ENCODE measurements around the gene ARF6. TPM values are rescaled to one million over a fixed set of nuclear protein-coding genes. Genes with fewer than 3 reads are reported as not detected.

Gene ARF6
- total RNA-seq, 1 experiment from 2014 or later: 58.8 TPM

GRCh38 chr14:49923442-49923841, 30.6 kb downstream of the ARF6 start:
- H3K36me3 ChIP-seq (ENCODE audit: control insufficient read depth, insufficient read depth, low read length): no peaks in the 10 kb centered on the region
- DNase-seq: no peak
- BruUV-seq (replicated peaks): no TSS peak
- peaks cover 15% of the 10 kb centered on the region for H3K4me1 ChIP-seq
- no peaks in the 10 kb centered on the region for H3K27me3 Mint-ChIP-seq (ENCODE audit: insufficient read depth, unreplicated experiment)
- no peak overlapping the region for H3K4me3 Mint-ChIP-seq (ENCODE audit: unreplicated experiment)
- intact Hi-C loops (cut with micrococcal nuclease; ENCODE audit: unreplicated experiment): no loop called here
- CTCF ChIA-PET: no interaction called here
- H3K9me3 Mint-ChIP-seq (ENCODE audit: unreplicated experiment): peaks cover 8% of the 10 kb centered on the region
- H3K9me3 ChIP-seq: no peaks in the 10 kb centered on the region
- no peak overlapping the region for H3K4me3 ChIP-seq (ENCODE audit: low read depth, low read length)
- H3K27me3 ChIP-seq (replicated peaks; ENCODE audit: control insufficient read depth, insufficient read depth, low read length): no peaks in the 10 kb centered on the region
- peaks cover 15% of the 10 kb centered on the region for H3K4me1 Mint-ChIP-seq (ENCODE audit: low read depth, unreplicated experiment)
- no peaks in the 10 kb centered on the region for H3K36me3 Mint-ChIP-seq (ENCODE audit: insufficient read depth, unreplicated experiment)
- no peak for TF ChIP-seq CTCF (IDR thresholded peaks at IDR 0.05; ENCODE audit: insufficient read depth in 1 of 2, low read depth in 1 of 2, low read length in 1 of 2, severe bottlenecking in 1 of 2, unreplicated experiment in 1 of 2)
- H3K27ac Mint-ChIP-seq (ENCODE audit: unreplicated experiment): no peak overlapping the region
- POLR2A ChIA-PET: no interaction called here

GRCh38 chr14:49923881-49924280, 31.0 kb downstream of the ARF6 start:
- TF ChIP-seq CTCF (IDR thresholded peaks at IDR 0.05; ENCODE audit: insufficient read depth in 1 of 2, low read depth in 1 of 2, low read length in 1 of 2, severe bottlenecking in 1 of 2, unreplicated experiment in 1 of 2): no peak
- Mint-ChIP-seq H3K36me3 (ENCODE audit: insufficient read depth, unreplicated experiment) (no peaks in the 10 kb centered on the region), H3K9me3 (ENCODE audit: unreplicated experiment) (peaks cover 4% of the 10 kb centered on the region), H3K27me3 (ENCODE audit: insufficient read depth, unreplicated experiment) (no peaks in the 10 kb centered on the region), H3K27ac (ENCODE audit: unreplicated experiment) (no peak overlapping the region), H3K4me3 (ENCODE audit: unreplicated experiment) (no peak overlapping the region), H3K4me1 (ENCODE audit: low read depth, unreplicated experiment) (peaks cover 11% of the 10 kb centered on the region)
- H3K4me1 ChIP-seq: peaks cover 11% of the 10 kb centered on the region
- no peak for DNase-seq
- POLR2A ChIA-PET: no interaction called here
- no peak overlapping the region for H3K4me3 ChIP-seq (ENCODE audit: low read depth, low read length)
- H3K36me3 ChIP-seq (ENCODE audit: control insufficient read depth, insufficient read depth, low read length): no peaks in the 10 kb centered on the region
- BruUV-seq (replicated peaks): no TSS peak
- CTCF ChIA-PET: no interaction called here
- H3K9me3 ChIP-seq: no peaks in the 10 kb centered on the region
- intact Hi-C loops (cut with micrococcal nuclease; ENCODE audit: unreplicated experiment): no loop called here
- H3K27me3 ChIP-seq (replicated peaks; ENCODE audit: control insufficient read depth, insufficient read depth, low read length): no peaks in the 10 kb centered on the region

- H3K4me3 ChIP-seq (ENCODE audit: low read depth, low read length): no peak overlapping the region
- Mint-ChIP-seq H3K27ac (ENCODE audit: unreplicated experiment) (no peak overlapping the region), H3K27me3 (ENCODE audit: insufficient read depth, unreplicated experiment) (no peaks in the 10 kb centered on the region), H3K36me3 (ENCODE audit: insufficient read depth, unreplicated experiment) (no peaks in the 10 kb centered on the region), H3K4me1 (ENCODE audit: low read depth, unreplicated experiment) (peaks cover 5% of the 10 kb centered on the region), H3K9me3 (ENCODE audit: unreplicated experiment) (no peaks in the 10 kb centered on the region), H3K4me3 (ENCODE audit: unreplicated experiment) (no peak overlapping the region)
- POLR2A ChIA-PET: no interaction called here
- no peaks in the 10 kb centered on the region for H3K36me3 ChIP-seq (ENCODE audit: control insufficient read depth, insufficient read depth, low read length)
- no TSS peak for BruUV-seq (replicated peaks)
- no peaks in the 10 kb centered on the region for H3K27me3 ChIP-seq (replicated peaks; ENCODE audit: control insufficient read depth, insufficient read depth, low read length)
- CTCF ChIA-PET: no interaction called here
- no peaks in the 10 kb centered on the region for H3K9me3 ChIP-seq
- intact Hi-C loops (cut with micrococcal nuclease; ENCODE audit: unreplicated experiment): no loop called here
- peaks cover 5% of the 10 kb centered on the region; the same call in 1 of the 2 replicates for H3K4me1 ChIP-seq
- no peak for TF ChIP-seq CTCF (IDR thresholded peaks at IDR 0.05; ENCODE audit: insufficient read depth in 1 of 2, low read depth in 1 of 2, low read length in 1 of 2, severe bottlenecking in 1 of 2, unreplicated experiment in 1 of 2)
- no peak for DNase-seq
These were observed 32.0 kb downstream of the ARF6 start for GRCh38 chr14:49924852-49925251.
